ENCODE results near the gene HOXD9. TPM values are rescaled to one million over a fixed set of nuclear protein-coding genes. Genes with fewer than 3 reads are reported as not detected.

The HOXD9 gene
- total RNA-seq, 2 experiments from 2014 or later = not detected

DNA sequence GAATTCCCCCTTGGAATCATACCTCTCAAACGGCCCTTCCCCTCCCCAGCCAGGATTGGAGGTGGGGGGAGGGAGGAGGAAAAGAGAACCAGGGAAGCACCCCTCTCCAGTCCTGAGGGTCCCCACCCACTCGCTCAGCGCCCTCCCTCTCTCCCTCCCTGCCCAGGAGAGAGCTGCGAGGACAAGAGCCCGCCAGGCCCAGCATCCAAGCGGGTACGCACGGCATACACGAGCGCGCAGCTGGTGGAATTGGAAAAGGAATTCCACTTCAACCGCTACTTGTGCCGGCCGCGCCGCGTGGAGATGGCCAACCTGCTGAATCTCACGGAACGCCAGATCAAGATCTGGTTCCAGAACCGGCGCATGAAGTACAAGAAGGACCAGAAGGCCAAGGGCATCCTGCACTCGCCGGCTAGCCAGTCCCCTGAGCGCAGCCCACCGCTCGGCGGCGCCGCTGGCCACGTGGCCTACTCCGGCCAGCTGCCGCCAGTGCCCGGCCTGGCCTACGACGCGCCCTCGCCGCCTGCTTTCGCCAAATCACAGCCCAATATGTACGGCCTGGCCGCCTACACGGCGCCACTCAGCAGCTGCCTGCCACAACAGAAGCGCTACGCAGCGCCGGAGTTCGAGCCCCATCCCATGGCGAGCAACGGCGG, 49.0 kb downstream of the HOXD9 start:
- POLR2A ChIA-PET = no interaction called here
- CTCF ChIA-PET = no interaction called here

DNA sequence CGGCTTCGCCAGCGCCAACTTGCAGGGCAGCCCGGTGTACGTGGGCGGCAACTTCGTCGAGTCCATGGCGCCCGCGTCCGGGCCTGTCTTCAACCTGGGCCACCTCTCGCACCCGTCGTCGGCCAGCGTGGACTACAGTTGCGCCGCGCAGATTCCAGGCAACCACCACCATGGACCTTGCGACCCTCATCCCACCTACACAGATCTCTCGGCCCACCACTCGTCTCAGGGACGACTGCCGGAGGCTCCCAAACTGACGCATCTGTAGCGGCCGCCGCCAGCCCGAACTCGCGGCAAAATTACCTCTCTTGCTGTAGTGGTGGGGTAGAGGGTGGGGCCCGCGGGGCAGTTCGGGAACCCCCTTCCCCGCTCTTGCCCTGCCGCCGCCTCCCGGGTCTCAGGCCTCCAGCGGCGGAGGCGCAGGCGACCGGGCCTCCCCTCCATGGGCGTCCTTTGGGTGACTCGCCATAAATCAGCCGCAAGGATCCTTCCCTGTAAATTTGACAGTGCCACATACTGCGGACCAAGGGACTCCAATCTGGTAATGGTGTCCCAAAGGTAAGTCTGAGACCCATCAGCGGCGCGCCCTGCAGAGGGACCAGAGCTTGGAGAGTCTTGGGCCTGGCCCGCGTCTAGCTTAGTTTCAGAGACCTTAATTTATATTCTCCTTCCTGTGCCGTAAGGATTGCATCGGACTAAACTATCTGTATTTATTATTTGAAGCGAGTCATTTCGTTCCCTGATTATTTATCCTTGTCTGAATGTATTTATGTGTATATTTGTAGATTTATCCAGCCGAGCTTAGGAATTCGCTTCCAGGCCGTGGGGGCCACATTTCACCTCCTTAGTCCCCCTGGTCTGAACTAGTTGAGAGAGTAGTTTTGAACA, 49.7 kb downstream of the HOXD9 start:
- POLR2A ChIA-PET = no interaction called here
- CTCF ChIA-PET = no interaction called here

GRCh38 chr2:176172895-176173566, 50.5 kb downstream of the HOXD9 start:
- POLR2A ChIA-PET = no interaction called here

GRCh38 chr2:176173567-176174381, 51.3 kb downstream of the HOXD9 start:
- ChIA-PET POLR2A (no interaction called here), CTCF (interaction anchor here (0.7 to 1.4 kb wide), 2 partner anchors 47 to 84 kb away, joined by 3 read pairs; no protein-coding TSS in a partner anchor)

More at GRCh38 chr2:176172895-176173566, 50.5 kb downstream of the HOXD9 start:
- CTCF ChIA-PET = interaction anchor here (0.7 kb wide), 1 partner anchor 85 kb away, joined by 3 read pairs; no protein-coding TSS in a partner anchor

GRCh38 chr2:176174382-176174823, 51.9 kb downstream of the HOXD9 start:
- POLR2A ChIA-PET = no interaction called here
- CTCF ChIA-PET = interaction anchor here (1.4 kb wide), 1 partner anchor 47 kb away, joined by 3 read pairs; no protein-coding TSS in a partner anchor

Other genes starting within 250 kb of the HOXD9 start
- 10 to 100 TPM; 38.3 to 42.9 TPM for gene LNPK, start 120.5 kb upstream of the HOXD9 start, total RNA-seq
- gene EVX2, start 38.8 kb upstream of the HOXD9 start, total RNA-seq = not detected
- gene HOXD13, start 30.0 kb upstream of the HOXD9 start, total RNA-seq = not detected
- gene HOXD12, start 22.9 kb upstream of the HOXD9 start, total RNA-seq = not detected
- not detected for gene HOXD11, start 15.4 kb upstream of the HOXD9 start, total RNA-seq
- not detected for gene HOXD10, start 5.9 kb upstream of the HOXD9 start, total RNA-seq
- gene HOXD8, start 7.0 kb downstream of the HOXD9 start, total RNA-seq = not detected
- not detected for gene HOXD4, start 28.8 kb downstream of the HOXD9 start, total RNA-seq
- not detected for gene HOXD3, start 34.6 kb downstream of the HOXD9 start, total RNA-seq
- gene HOXD1, start 65.9 kb downstream of the HOXD9 start, total RNA-seq = not detected
- 10 to 100 TPM; 27.4 to 28.6 TPM for gene MTX2, start 146.7 kb downstream of the HOXD9 start, total RNA-seq